Loucy (cell line): ENCODE results near the gene H6PD.
A peak's percentile ranks its signal among the peaks of the same experiment; 100 is the strongest.

ENCODE experiments used
- H2AFZ ChIP-seq: fragments of 200-600 bp; sonication (generic); 2 replicates; pipeline ENCODE4 v1.6.0; 2016; ENCODE audit warnings: antibody characterized with exemption, mild to moderate bottlenecking, low read length, moderate library complexity
- H3F3A ChIP-seq: fragments of 200-600 bp; 2 replicates; pipeline ENCODE4 v1.6.0; 2016; ENCODE audit warnings: antibody characterized with exemption, low read depth, mild to moderate bottlenecking
- H3K27me3 ChIP-seq: fragments of 200-600 bp; sonication (generic); 2 replicates; pipeline ENCODE4 v1.6.1; 2014; ENCODE audit warnings: low read length, mild to moderate bottlenecking; ENCODE audit not compliant: insufficient read depth, poor library complexity, severe bottlenecking
- H3K36me3 ChIP-seq: fragments of 200-600 bp; sonication (generic); 2 replicates; pipeline ENCODE4 v1.6.1; 2016; ENCODE audit warnings: low read length; ENCODE audit not compliant: insufficient read depth
- H3K4me1 ChIP-seq: fragments of 200-600 bp; sonication (generic); 2 replicates; pipeline ENCODE4 v1.5.1; 2014; ENCODE audit warnings: low read length, mild to moderate bottlenecking; ENCODE audit not compliant: insufficient read depth, poor library complexity, severe bottlenecking
- H3K4me2 ChIP-seq: fragments of 200-600 bp; sonication (generic); 2 replicates; pipeline ENCODE4 v1.6.0; 2014; ENCODE audit warnings: antibody characterized with exemption, low read length, low read depth, mild to moderate bottlenecking; ENCODE audit not compliant: poor library complexity, severe bottlenecking
- H3K4me3 ChIP-seq: fragments of 200-600 bp; sonication (generic); 2 replicates; pipeline ENCODE4 v1.5.1; 2014; ENCODE audit warnings: low read length, mild to moderate bottlenecking, mixed read lengths; ENCODE audit not compliant: poor library complexity, severe bottlenecking
- H3K79me2 ChIP-seq: fragments of 200-600 bp; sonication (generic); 2 replicates; pipeline ENCODE4 v1.6.1; 2014; ENCODE audit warnings: low read length; ENCODE audit not compliant: insufficient read depth
- H3K9ac ChIP-seq: fragments of 200-600 bp; sonication (generic); 2 replicates; pipeline ENCODE4 v1.6.0; 2014; ENCODE audit warnings: mild to moderate bottlenecking, low read depth, low read length, moderate library complexity; ENCODE audit not compliant: poor library complexity, severe bottlenecking
- H3K9me2 ChIP-seq: fragments of 200-600 bp; sonication (generic); replicated peaks from 2 replicates; pipeline ENCODE4 v1.6.1; 2016; ENCODE audit warnings: low read depth, low read length, mixed read lengths
- H3K9me3 ChIP-seq: fragments of 200-600 bp; sonication (generic); 2 replicates; pipeline ENCODE4 v1.6.1; 2014; ENCODE audit warnings: mild to moderate bottlenecking, antibody characterized with exemption, low read length, low read depth; ENCODE audit not compliant: insufficient read depth
- H4K20me1 ChIP-seq: fragments of 200-600 bp; sonication (generic); 2 replicates; pipeline ENCODE4 v1.6.0; 2014; ENCODE audit warnings: antibody characterized with exemption, low read length, mild to moderate bottlenecking; ENCODE audit not compliant: insufficient read depth, poor library complexity, severe bottlenecking
- EZH2phosphoT487 ChIP-seq: fragments of 200-600 bp; IDR thresholded peaks from 2 replicates; pipeline ENCODE4 v1.6.1; 2018; ENCODE audit warnings: antibody characterized with exemption, mild to moderate bottlenecking, moderate library complexity, borderline replicate concordance
- TF ChIP-seq, protein P1 (sequence below): fragments of 200-600 bp; sonication (generic); conservative IDR thresholded peaks from 2 replicates; pipeline ENCODE4 v1.5.1; 2014; ENCODE audit warnings: mild to moderate bottlenecking, antibody characterized with exemption, low read length

The H6PD gene

DNA sequence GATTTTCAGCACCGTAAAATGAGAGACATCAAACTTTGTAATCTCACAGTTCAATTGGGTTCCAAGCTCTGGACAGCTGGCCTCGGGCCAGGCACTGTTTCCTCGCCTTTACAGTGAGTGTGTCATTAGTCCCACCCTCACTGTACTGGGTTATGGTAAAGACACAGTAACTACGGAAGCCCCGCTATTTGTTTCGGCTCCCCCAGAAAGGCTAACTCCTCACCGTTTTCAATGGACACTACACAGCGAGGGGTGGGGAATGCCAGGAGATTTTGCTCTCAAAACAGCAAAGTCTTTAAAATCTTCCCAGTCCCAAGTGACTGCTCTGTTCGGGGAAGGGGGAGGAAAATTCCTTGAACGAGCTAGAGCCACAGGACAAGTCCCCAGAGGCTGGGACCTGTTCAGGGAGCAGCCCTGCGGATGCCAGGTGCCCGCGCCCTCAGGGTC is 57.4 kb downstream of the H6PD start:
- H3F3A ChIP-seq: peaks cover 11% of the 10 kb centered on the region
- no peaks in the 10 kb centered on the region for H3K9me2 ChIP-seq
- no peak overlapping the region for H2AFZ ChIP-seq
- no peaks in the 10 kb centered on the region for H3K36me3 ChIP-seq
- no peak overlapping the region for H3K4me2 ChIP-seq
- H3K79me2 ChIP-seq: peaks cover 38% of the 10 kb centered on the region
- H3K9ac ChIP-seq: no peak overlapping the region
- H3K4me3 ChIP-seq: no peak overlapping the region
- no peaks in the 10 kb centered on the region for H3K27me3 ChIP-seq
- H3K9me3 ChIP-seq: no peaks in the 10 kb centered on the region
- H4K20me1 ChIP-seq: peaks cover 37% of the 10 kb centered on the region
- peaks cover 33% of the 10 kb centered on the region for H3K4me1 ChIP-seq
- TF ChIP-seq, protein P1, sequence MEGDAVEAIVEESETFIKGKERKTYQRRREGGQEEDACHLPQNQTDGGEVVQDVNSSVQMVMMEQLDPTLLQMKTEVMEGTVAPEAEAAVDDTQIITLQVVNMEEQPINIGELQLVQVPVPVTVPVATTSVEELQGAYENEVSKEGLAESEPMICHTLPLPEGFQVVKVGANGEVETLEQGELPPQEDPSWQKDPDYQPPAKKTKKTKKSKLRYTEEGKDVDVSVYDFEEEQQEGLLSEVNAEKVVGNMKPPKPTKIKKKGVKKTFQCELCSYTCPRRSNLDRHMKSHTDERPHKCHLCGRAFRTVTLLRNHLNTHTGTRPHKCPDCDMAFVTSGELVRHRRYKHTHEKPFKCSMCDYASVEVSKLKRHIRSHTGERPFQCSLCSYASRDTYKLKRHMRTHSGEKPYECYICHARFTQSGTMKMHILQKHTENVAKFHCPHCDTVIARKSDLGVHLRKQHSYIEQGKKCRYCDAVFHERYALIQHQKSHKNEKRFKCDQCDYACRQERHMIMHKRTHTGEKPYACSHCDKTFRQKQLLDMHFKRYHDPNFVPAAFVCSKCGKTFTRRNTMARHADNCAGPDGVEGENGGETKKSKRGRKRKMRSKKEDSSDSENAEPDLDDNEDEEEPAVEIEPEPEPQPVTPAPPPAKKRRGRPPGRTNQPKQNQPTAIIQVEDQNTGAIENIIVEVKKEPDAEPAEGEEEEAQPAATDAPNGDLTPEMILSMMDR: no peak
- no peak for TF ChIP-seq EZH2phosphoT487

DNA sequence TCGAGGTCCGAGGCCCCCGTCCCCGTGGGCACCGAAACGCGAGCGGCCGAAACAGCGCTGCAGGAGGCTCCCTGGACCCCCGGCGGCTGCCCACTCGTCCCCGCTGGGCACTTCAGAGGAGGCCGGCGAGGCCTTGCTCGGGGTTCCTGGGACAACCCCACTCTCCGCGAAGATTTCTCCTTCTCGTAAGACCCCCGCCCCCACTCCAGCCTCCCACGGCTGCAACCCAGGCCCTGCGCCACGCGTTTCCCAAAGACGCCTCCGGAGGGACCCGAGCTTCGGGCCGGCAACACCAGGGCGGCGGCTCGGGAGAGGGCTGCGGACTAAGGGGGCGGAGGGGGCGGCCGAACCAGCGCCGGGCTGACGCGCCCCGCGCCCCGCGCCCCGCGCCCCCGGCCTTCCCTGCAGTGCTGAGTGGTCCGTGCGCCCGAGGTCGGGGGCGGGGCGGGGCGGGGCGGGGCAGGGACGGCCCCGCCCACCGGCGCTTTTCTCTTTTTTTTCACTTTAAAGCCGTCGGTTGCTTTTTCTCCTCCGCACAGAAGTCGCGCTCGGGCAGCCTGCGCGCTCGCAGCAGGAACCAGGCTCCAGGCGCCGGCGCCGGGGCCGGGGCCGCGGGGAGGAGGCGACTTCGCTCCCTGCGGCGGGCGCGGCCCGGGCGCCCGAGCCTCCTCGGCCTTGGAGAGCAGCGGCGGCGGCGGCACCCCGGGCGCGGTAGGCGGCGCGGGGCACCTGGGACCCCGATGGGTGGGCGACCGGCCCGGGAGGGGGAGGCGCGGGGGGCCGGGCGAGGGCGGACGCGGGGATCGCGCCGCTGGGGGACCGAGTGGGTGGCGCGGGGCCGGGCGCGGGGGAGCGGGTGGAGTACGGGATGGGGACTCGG is 58.0 kb downstream of the H6PD start, which contains the start of gene SPSB1:
SPSB1 (plus strand) TSS at position 534 of the 880 bp plus-strand sequence. CDS start 62,998 bp downstream, outside the sequence.
- Histone ChIP-seq H3F3A (peaks cover 11% of the 10 kb centered on the region), H4K20me1 (peaks cover 43% of the 10 kb centered on the region), H2AFZ (no peak within 1 kb of the TSS), H3K9ac (peak within 1 kb of the TSS; percentile 80), H3K9me3 (no peaks in the 10 kb centered on the region), H3K27me3 (no peaks in the 10 kb centered on the region), H3K4me1 (peaks cover 40% of the 10 kb centered on the region), H3K4me2 (peak within 1 kb of the TSS; percentile 100), H3K4me3 (peak within 1 kb of the TSS; percentile 96), H3K79me2 (peaks cover 44% of the 10 kb centered on the region), H3K9me2 (no peaks in the 10 kb centered on the region), H3K36me3 (no peaks in the 10 kb centered on the region)
- TF ChIP-seq, protein P1: peak; percentile 29
- no peak for TF ChIP-seq EZH2phosphoT487

DNA sequence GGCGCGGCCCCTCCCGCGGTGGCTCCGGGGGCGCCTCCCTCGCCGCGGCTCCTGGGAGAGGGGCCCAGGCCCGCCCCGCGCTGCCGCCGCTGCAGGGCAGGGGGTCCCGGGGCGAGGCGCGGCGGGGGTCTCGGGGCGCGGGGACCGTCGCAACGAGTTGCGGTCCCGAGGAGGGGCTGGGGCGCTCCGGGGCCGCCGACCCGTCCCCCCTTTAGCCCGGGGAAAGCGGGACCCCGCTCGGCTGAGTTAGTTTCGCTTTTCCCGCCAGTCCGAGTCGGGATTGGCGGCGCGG is 58.6 kb downstream of the H6PD start:
- peak overlapping the region; percentile 100 for H3K4me2 ChIP-seq
- peaks cover 50% of the 10 kb centered on the region for H3K79me2 ChIP-seq
- TF ChIP-seq EZH2phosphoT487: no peak
- TF ChIP-seq, protein P1: no peak
- peaks cover 44% of the 10 kb centered on the region for H3K4me1 ChIP-seq
- no peaks in the 10 kb centered on the region for H3K27me3 ChIP-seq
- H3K9ac ChIP-seq: peak overlapping the region; percentile 80
- peaks cover 11% of the 10 kb centered on the region for H3F3A ChIP-seq
- no peaks in the 10 kb centered on the region for H3K9me3 ChIP-seq
- no peaks in the 10 kb centered on the region for H3K9me2 ChIP-seq
- H2AFZ ChIP-seq: no peak overlapping the region
- peaks cover 49% of the 10 kb centered on the region for H4K20me1 ChIP-seq
- H3K4me3 ChIP-seq: peak overlapping the region; percentile 96
- H3K36me3 ChIP-seq: no peaks in the 10 kb centered on the region
